ENCODE measurements around the gene LAMA3. TPM values are rescaled to one million over a fixed set of nuclear protein-coding genes. Genes with fewer than 3 reads are reported as not detected.
A peak's percentile ranks its signal among the peaks of the same experiment; 100 is the strongest.

The LAMA3 gene
- total RNA-seq (6.3 TPM), polyA plus RNA-seq (ENCODE audit: insufficient read depth in 1 of 8, insufficient read length in 8 of 8, low replicate concordance in 1 of 8) (1 to 10 TPM; 2.3 to 8.7 (median 3.5) TPM)
- long read RNA-seq, donor 1, result 0 reads
- long read RNA-seq, donor 2, result 0 reads
- long read RNA-seq, donor 3, result 0 reads
- long read RNA-seq, donor 4, result 0 reads
- long read RNA-seq, donor 5, result 0 reads
- long read RNA-seq, donor 6, result 0 reads
- long read RNA-seq, donor 7, result 0 reads
- long read RNA-seq, donor 8, result 0 reads
- long read RNA-seq, donor 9, result 0 reads
- long read RNA-seq, donor 10, result 0 reads
- long read RNA-seq, donor 11, result 0 reads

- 0% methylated on average over 36 of the region's 45 CpGs for WGBS (ENCODE audit: insufficient coverage)
- no peak within 1 kb of the TSS for H3K27ac ChIP-seq (ENCODE audit: low read length)
- peaks cover 13% of the 10 kb centered on the region for H3K4me1 ChIP-seq (ENCODE audit: control insufficient read depth, insufficient read depth, low read length)
- H3K36me3 ChIP-seq (ENCODE audit: control insufficient read depth, insufficient read depth, low read length), result no peaks in the 10 kb centered on the region
- H3K27me3 ChIP-seq (ENCODE audit: control insufficient read depth, insufficient read depth, low read length), result peaks cover 41% of the 10 kb centered on the region
- H3K4me3 ChIP-seq (ENCODE audit: low read length), result peak within 1 kb of the TSS; percentile 42
- no peaks in the 10 kb centered on the region for H3K9me3 ChIP-seq (replicated peaks; ENCODE audit: control insufficient read depth, low read depth, low read length)
- DNase-seq, result peak; percentile 65
These were observed at the start of gene LAMA3 for GRCh38 chr18:23689031-23689615. TSS of gene LAMA3 (plus strand) at chr18:23689453. CDS start at chr18:23689684, 231 bp downstream.

- H3K4me1 ChIP-seq (ENCODE audit: control insufficient read depth, insufficient read depth, low read length), result no peaks in the 10 kb centered on the region
- DNase-seq, result no peak
- WGBS (ENCODE audit: insufficient coverage), result 80% methylated on average over 1 of the region's 2 CpGs
These were observed 49.2 kb upstream of the LAMA3 start for GRCh38 chr18:23640052-23640451.

GRCh38 chr18:23641143-23641720, 48.0 kb upstream of the LAMA3 start:
- DNase-seq, result no peak
- no peaks in the 10 kb centered on the region for H3K4me1 ChIP-seq (ENCODE audit: control insufficient read depth, insufficient read depth, low read length)
- 74% methylated on average over 7 of the region's 11 CpGs for WGBS (ENCODE audit: insufficient coverage)
- no peaks in the 10 kb centered on the region for H3K9me3 ChIP-seq (replicated peaks; ENCODE audit: control insufficient read depth, low read depth, low read length)
- H3K36me3 ChIP-seq (ENCODE audit: control insufficient read depth, insufficient read depth, low read length), result no peaks in the 10 kb centered on the region
- H3K4me3 ChIP-seq (ENCODE audit: low read length), result no peak overlapping the region
- H3K27me3 ChIP-seq (ENCODE audit: control insufficient read depth, insufficient read depth, low read length), result no peaks in the 10 kb centered on the region
- no peak overlapping the region for H3K27ac ChIP-seq (ENCODE audit: low read length)

More at GRCh38 chr18:23640052-23640451, 49.2 kb upstream of the LAMA3 start:
- H3K27me3 ChIP-seq (ENCODE audit: control insufficient read depth, insufficient read depth, low read length), result no peaks in the 10 kb centered on the region
- H3K9me3 ChIP-seq (replicated peaks; ENCODE audit: control insufficient read depth, low read depth, low read length), result no peaks in the 10 kb centered on the region
- H3K4me3 ChIP-seq (ENCODE audit: low read length), result no peak overlapping the region
- no peak overlapping the region for H3K27ac ChIP-seq (ENCODE audit: low read length)
- no peaks in the 10 kb centered on the region for H3K36me3 ChIP-seq (ENCODE audit: control insufficient read depth, insufficient read depth, low read length)

GRCh38 chr18:23641937-23642666, 47.2 kb upstream of the LAMA3 start:
- no peak for DNase-seq
- no peaks in the 10 kb centered on the region for H3K4me1 ChIP-seq (ENCODE audit: control insufficient read depth, insufficient read depth, low read length)
- no peaks in the 10 kb centered on the region for H3K27me3 ChIP-seq (ENCODE audit: control insufficient read depth, insufficient read depth, low read length)
- WGBS (ENCODE audit: insufficient coverage), result 95% methylated on average over 9 of the region's 11 CpGs
- H3K27ac ChIP-seq (ENCODE audit: low read length), result no peak overlapping the region
- no peaks in the 10 kb centered on the region for H3K36me3 ChIP-seq (ENCODE audit: control insufficient read depth, insufficient read depth, low read length)
- H3K9me3 ChIP-seq (replicated peaks; ENCODE audit: control insufficient read depth, low read depth, low read length), result no peaks in the 10 kb centered on the region
- no peak overlapping the region for H3K4me3 ChIP-seq (ENCODE audit: low read length)

- Histone ChIP-seq H3K27ac (ENCODE audit: low read length) (no peak overlapping the region), H3K4me1 (ENCODE audit: control insufficient read depth, insufficient read depth, low read length) (peaks cover 4% of the 10 kb centered on the region), H3K4me3 (ENCODE audit: low read length) (no peak overlapping the region), H3K36me3 (ENCODE audit: control insufficient read depth, insufficient read depth, low read length) (no peaks in the 10 kb centered on the region), H3K27me3 (ENCODE audit: control insufficient read depth, insufficient read depth, low read length) (no peaks in the 10 kb centered on the region), H3K9me3 (replicated peaks; ENCODE audit: control insufficient read depth, low read depth, low read length) (no peaks in the 10 kb centered on the region)
- peak; percentile 31 for DNase-seq
- 33% methylated on average over 1 of the region's 2 CpGs for WGBS (ENCODE audit: insufficient coverage)
These were observed 45.3 kb upstream of the LAMA3 start for GRCh38 chr18:23643815-23644490.

- no peak overlapping the region for H3K4me3 ChIP-seq (ENCODE audit: low read length)
- no peaks in the 10 kb centered on the region for H3K27me3 ChIP-seq (ENCODE audit: control insufficient read depth, insufficient read depth, low read length)
- WGBS (ENCODE audit: insufficient coverage), result no CpG with 5 or more reads among the region's 4 CpGs
- H3K27ac ChIP-seq (ENCODE audit: low read length), result no peak overlapping the region
- H3K9me3 ChIP-seq (replicated peaks; ENCODE audit: control insufficient read depth, low read depth, low read length), result no peaks in the 10 kb centered on the region
- no peaks in the 10 kb centered on the region for H3K36me3 ChIP-seq (ENCODE audit: control insufficient read depth, insufficient read depth, low read length)
- peaks cover 4% of the 10 kb centered on the region for H3K4me1 ChIP-seq (ENCODE audit: control insufficient read depth, insufficient read depth, low read length)
- no peak for DNase-seq
These were observed 43.6 kb upstream of the LAMA3 start for GRCh38 chr18:23645568-23646175.

- WGBS (ENCODE audit: insufficient coverage), result no CpG with 5 or more reads among the region's 2 CpGs
- Histone ChIP-seq H3K9me3 (replicated peaks; ENCODE audit: control insufficient read depth, low read depth, low read length) (no peaks in the 10 kb centered on the region), H3K36me3 (ENCODE audit: control insufficient read depth, insufficient read depth, low read length) (no peaks in the 10 kb centered on the region), H3K27ac (ENCODE audit: low read length) (no peak overlapping the region), H3K4me3 (ENCODE audit: low read length) (no peak overlapping the region), H3K4me1 (ENCODE audit: control insufficient read depth, insufficient read depth, low read length) (peaks cover 4% of the 10 kb centered on the region), H3K27me3 (ENCODE audit: control insufficient read depth, insufficient read depth, low read length) (no peaks in the 10 kb centered on the region)
- DNase-seq, result no peak
These were observed 43.0 kb upstream of the LAMA3 start for GRCh38 chr18:23646282-23646681.

- no CpG with 5 or more reads among the region's 3 CpGs for WGBS (ENCODE audit: insufficient coverage)
These were observed 40.8 kb upstream of the LAMA3 start for GRCh38 chr18:23648456-23648855.

GRCh38 chr18:23648940-23649607, 40.2 kb upstream of the LAMA3 start:
- Histone ChIP-seq H3K4me1 (ENCODE audit: control insufficient read depth, insufficient read depth, low read length) (peaks cover 4% of the 10 kb centered on the region), H3K36me3 (ENCODE audit: control insufficient read depth, insufficient read depth, low read length) (no peaks in the 10 kb centered on the region), H3K9me3 (replicated peaks; ENCODE audit: control insufficient read depth, low read depth, low read length) (no peaks in the 10 kb centered on the region), H3K27me3 (ENCODE audit: control insufficient read depth, insufficient read depth, low read length) (no peaks in the 10 kb centered on the region), H3K27ac (ENCODE audit: low read length) (peak overlapping the region; percentile 64), H3K4me3 (ENCODE audit: low read length) (no peak overlapping the region)
- peak; percentile 69 for DNase-seq
- WGBS (ENCODE audit: insufficient coverage), result 58% methylated on average over 8 of the region's 8 CpGs

More at GRCh38 chr18:23648456-23648855, 40.8 kb upstream of the LAMA3 start:
- H3K4me3 ChIP-seq (ENCODE audit: low read length), result no peak overlapping the region
- no peaks in the 10 kb centered on the region for H3K27me3 ChIP-seq (ENCODE audit: control insufficient read depth, insufficient read depth, low read length)
- peak; percentile 30 for DNase-seq
- H3K36me3 ChIP-seq (ENCODE audit: control insufficient read depth, insufficient read depth, low read length), result no peaks in the 10 kb centered on the region
- H3K4me1 ChIP-seq (ENCODE audit: control insufficient read depth, insufficient read depth, low read length), result peaks cover 4% of the 10 kb centered on the region
- H3K9me3 ChIP-seq (replicated peaks; ENCODE audit: control insufficient read depth, low read depth, low read length), result no peaks in the 10 kb centered on the region
- H3K27ac ChIP-seq (ENCODE audit: low read length), result peak overlapping the region; percentile 53
